HCT116 (cell line): ENCODE data around the gene HOXC6. TPM values are rescaled to one million over a fixed set of nuclear protein-coding genes. Genes with fewer than 3 reads are reported as not detected.
A peak's percentile ranks its signal among the peaks of the same experiment; 100 is the strongest.

Experiments used
- ATAC-seq: fragments of 200-7000 bp; cut with Tn5 transposase; 2 replicates; pipeline ENCODE4 v1.9.1; 2020; ENCODE audit warnings: mild to moderate bottlenecking, moderate library complexity
- BruUV-seq: library from RNA; stranded (reverse); fragments of 400-500 nt; replicated peaks from 2 replicates; lab custom pipeline; 2021; lab: Mats Ljungman, UMichigan
- CTCF ChIA-PET: fragments of 300-600 bp; sonication (Branson Sonifier 250); formaldehyde crosslinking; loops from one replicate; lab custom pipeline; 2021; ENCODE audit warnings: antibody characterized with exemption; lab: Charles Lee
- POLR2A ChIA-PET: fragments of 300-600, 350-600 bp; sonication (Branson Sonifier 250); formaldehyde crosslinking; loops from one replicate; lab custom pipeline; 2021; ENCODE audit warnings: antibody characterized with exemption; lab: Charles Lee
- RAD21 ChIA-PET, 2 experiments: fragments of 300-600 bp; sonication (Branson Sonifier 250); formaldehyde crosslinking; loops; one replicate each; lab custom pipeline; 2023; ENCODE audit warnings: low total read pairs in 2 of 2; ENCODE audit not compliant: uncharacterized antibody in 2 of 2, unreplicated experiment in 2 of 2, low non-redundant PET in 1 of 2; lab: Charles Lee
- DNase-seq: peaks from one replicate; pipeline ENCODE4 v3.0.0-alpha.2; 2010; ENCODE audit warnings: low read depth, low spot score
- H2AFZ ChIP-seq: fragments of 200-600 bp; shearing (Covaris generic), sonication (generic); 2 replicates; pipeline ENCODE4 v1.6.1; 2017; ENCODE audit warnings: low read depth, mixed run types, mixed read lengths, antibody characterized with exemption, low read length; ENCODE audit not compliant: poor library complexity, severe bottlenecking
- H3K27ac ChIP-seq: 2 replicates; pipeline ENCODE4 v1.5.1; 2012; ENCODE audit warnings: low read depth, low read length
- H3K27me3 ChIP-seq: fragments of 200-600 bp; sonication (generic); 2 replicates; pipeline ENCODE4 v1.6.1; 2016; ENCODE audit warnings: mixed run types, low read length, mixed read lengths; ENCODE audit not compliant: insufficient read depth
- H3K36me3 ChIP-seq, 2 experiments: fragments of 200-500 bp in 1 of 2; fragments of 200-600 bp in 1 of 2; sonication (Bioruptor generic) in 1 of 2; sonication (generic) in 1 of 2; 2 replicates each; pipeline versions ENCODE4 v1.5.1 to v1.6.1; 2014 to 2016; ENCODE audit warnings: low read length in 2 of 2, inconsistent platforms in 1 of 2, mixed read lengths in 1 of 2, mixed run types in 1 of 2; ENCODE audit not compliant: insufficient read depth in 2 of 2, control insufficient read depth in 1 of 2
- H3K4me1 ChIP-seq, 2 experiments: fragments of 200-600 bp in 1 of 2; sonication (generic) in 1 of 2; 2 replicates each; pipeline versions ENCODE4 v1.5.1 to v1.6.1; 2012 to 2017; ENCODE audit warnings: low read length in 2 of 2, inconsistent platforms in 1 of 2, mild to moderate bottlenecking in 1 of 2, mixed read lengths in 1 of 2, mixed run types in 1 of 2, moderate library complexity in 1 of 2; ENCODE audit not compliant: insufficient read depth in 2 of 2, control insufficient read depth in 1 of 2
- H3K4me2 ChIP-seq: fragments of 200-600 bp; sonication (generic); 2 replicates; pipeline ENCODE4 v1.6.1; 2017; ENCODE audit warnings: mixed run types, low read length, mixed read lengths
- H3K4me3 ChIP-seq, 2 experiments: fragments of 200-600 bp in 1 of 2; sonication (generic) in 1 of 2; replicated peaks in 1 of 2; 2 replicates each; pipeline ENCODE4 v1.5.1; 2011 to 2016; ENCODE audit warnings: low read length in 2 of 2, control low read depth in 1 of 2, low read depth in 1 of 2, mild to moderate bottlenecking in 1 of 2, mixed read lengths in 1 of 2, mixed run types in 1 of 2
- H3K79me2 ChIP-seq: fragments of 200-600 bp; sonication (generic); 2 replicates; pipeline ENCODE4 v1.6.1; 2017; ENCODE audit warnings: mild to moderate bottlenecking, mixed run types, low read length, moderate library complexity, mixed read lengths; ENCODE audit not compliant: insufficient read depth
- H3K9ac ChIP-seq: fragments of 200-600 bp; sonication (generic); 2 replicates; pipeline ENCODE4 v1.6.1; 2016; ENCODE audit warnings: low read length, mixed read lengths
- H3K9me2 ChIP-seq: fragments of 200-600 bp; sonication (generic), shearing (Covaris generic); 2 replicates; pipeline ENCODE4 v1.6.1; 2017; ENCODE audit warnings: mixed run types, mild to moderate bottlenecking, moderate library complexity; ENCODE audit not compliant: insufficient read depth
- H3K9me3 ChIP-seq, 2 experiments: fragments of 200-500 bp in 1 of 2; fragments of 200-600 bp in 1 of 2; sonication (Bioruptor generic) in 1 of 2; sonication (generic) in 1 of 2; 2 replicates each; pipeline ENCODE4 v1.6.1; 2014 to 2017; ENCODE audit warnings: low read length in 2 of 2, mixed read lengths in 2 of 2, inconsistent platforms in 1 of 2, low read depth in 1 of 2, mild to moderate bottlenecking in 1 of 2, mixed run types in 1 of 2, moderate library complexity in 1 of 2; ENCODE audit not compliant: control insufficient read depth in 1 of 2, insufficient read depth in 1 of 2
- H4K20me1 ChIP-seq: fragments of 200-600 bp; sonication (generic), shearing (Covaris generic); 2 replicates; pipeline ENCODE4 v1.6.1; 2017; ENCODE audit warnings: mixed run types, mild to moderate bottlenecking, moderate library complexity; ENCODE audit not compliant: insufficient read depth
- ATF3 ChIP-seq: IDR thresholded peaks from 2 replicates; pipeline ENCODE4 v1.6.1; 2012
- CBX3 ChIP-seq: IDR thresholded peaks from 2 replicates; pipeline ENCODE4 v1.6.1; 2012; ENCODE audit warnings: low read depth
- CEBPB ChIP-seq: IDR thresholded peaks from 2 replicates; pipeline ENCODE4 v1.6.1; 2012; ENCODE audit warnings: low read depth
- CTCF ChIP-seq, 3 experiments: fragments of 200-600 bp in 1 of 3; sonication (generic) in 1 of 3; IDR thresholded peaks in 2 of 3; conservative IDR thresholded peaks in 1 of 3; 2 replicates each; pipeline ENCODE4 v1.5.1; 2012 to 2017; ENCODE audit warnings: low read depth in 2 of 3, low read length in 2 of 3, antibody characterized with exemption in 1 of 3, borderline replicate concordance in 1 of 3, control low read depth in 1 of 3, mild to moderate bottlenecking in 1 of 3, mixed read lengths in 1 of 3, mixed run types in 1 of 3, moderate library complexity in 1 of 3; ENCODE audit not compliant: insufficient read depth in 1 of 3
- EGR1 ChIP-seq: IDR thresholded peaks from 2 replicates; pipeline ENCODE4 v1.6.1; 2012; ENCODE audit warnings: low read depth
- ELF1 ChIP-seq: IDR thresholded peaks from 2 replicates; pipeline ENCODE4 v1.6.1; 2012; ENCODE audit warnings: low read depth, borderline replicate concordance
- EZH2 ChIP-seq: fragments of 200-600 bp; sonication (generic); IDR thresholded peaks from 2 replicates; pipeline ENCODE4 v1.6.1; 2017; ENCODE audit warnings: antibody characterized with exemption, mixed run types
- EZH2phosphoT487 ChIP-seq: fragments of 200-600 bp; IDR thresholded peaks from 2 replicates; pipeline ENCODE4 v1.6.1; 2018; ENCODE audit warnings: antibody characterized with exemption, borderline replicate concordance
- FOSL1 ChIP-seq: IDR thresholded peaks from 2 replicates; pipeline ENCODE4 v1.6.1; 2012; ENCODE audit warnings: low read depth
- JUND ChIP-seq: IDR thresholded peaks from 2 replicates; pipeline ENCODE4 v1.6.1; 2012
- POLR2AphosphoS5 ChIP-seq: IDR thresholded peaks from 2 replicates; pipeline ENCODE4 v1.6.1; 2011; ENCODE audit warnings: mild to moderate bottlenecking, low read depth, low read length, moderate library complexity
- RAD21 ChIP-seq: IDR thresholded peaks from 2 replicates; pipeline ENCODE4 v1.6.1; 2012; ENCODE audit warnings: low read depth, mild to moderate bottlenecking
- REST ChIP-seq: IDR thresholded peaks from 2 replicates; pipeline ENCODE4 v1.6.1; 2012; ENCODE audit warnings: low read depth
- SIN3A ChIP-seq: IDR thresholded peaks from 2 replicates; pipeline ENCODE4 v1.6.1; 2012; ENCODE audit warnings: low read depth
- SP1 ChIP-seq: IDR thresholded peaks from 2 replicates; pipeline ENCODE4 v1.6.1; 2012; ENCODE audit warnings: low read depth
- SRF ChIP-seq: IDR thresholded peaks from 2 replicates; pipeline ENCODE4 v1.6.1; 2012; ENCODE audit warnings: low read depth
- TCF7L2 ChIP-seq: IDR thresholded peaks from 2 replicates; pipeline ENCODE4 v1.7.0; 2011; ENCODE audit warnings: borderline replicate concordance, inconsistent platforms; ENCODE audit not compliant: insufficient read depth, insufficient read length; ENCODE audit errors: extremely low read depth
- YY1 ChIP-seq: IDR thresholded peaks from 2 replicates; pipeline ENCODE4 v1.6.1; 2011; ENCODE audit warnings: low read length, low read depth, moderate library complexity, mild to moderate bottlenecking; ENCODE audit not compliant: insufficient replicate concordance; ENCODE audit errors: extremely low read depth
- ZFX ChIP-seq: fragments of 450-650 bp; IDR thresholded peaks from 2 replicates; pipeline ENCODE4 v1.6.1; 2017
- ZNF274 ChIP-seq: fragments of 200-500 bp; sonication (Bioruptor generic); IDR thresholded peaks from 2 replicates; pipeline ENCODE4 v1.6.1; 2014; ENCODE audit warnings: mild to moderate bottlenecking, low read depth, low read length, inconsistent platforms
- intact Hi-C: fragments of 100-400 bp; cut with micrococcal nuclease; formaldehyde crosslinking; loops from 2 replicates; pipeline ENCODE4 v1.10.0; 2022
- total RNA-seq: library from RNA; stranded (reverse); gene quantifications from one replicate; pipeline ENCODE4 v1.2.1, GENCODE V29; 2021; ENCODE audit not compliant: unreplicated experiment
- TF ChIP-seq, protein P1 (sequence below): IDR thresholded peaks from 2 replicates; pipeline ENCODE4 v1.6.1; 2012

The HOXC6 gene
- total RNA-seq, 1 experiment from 2014 or later, result 3.1 TPM

DNA sequence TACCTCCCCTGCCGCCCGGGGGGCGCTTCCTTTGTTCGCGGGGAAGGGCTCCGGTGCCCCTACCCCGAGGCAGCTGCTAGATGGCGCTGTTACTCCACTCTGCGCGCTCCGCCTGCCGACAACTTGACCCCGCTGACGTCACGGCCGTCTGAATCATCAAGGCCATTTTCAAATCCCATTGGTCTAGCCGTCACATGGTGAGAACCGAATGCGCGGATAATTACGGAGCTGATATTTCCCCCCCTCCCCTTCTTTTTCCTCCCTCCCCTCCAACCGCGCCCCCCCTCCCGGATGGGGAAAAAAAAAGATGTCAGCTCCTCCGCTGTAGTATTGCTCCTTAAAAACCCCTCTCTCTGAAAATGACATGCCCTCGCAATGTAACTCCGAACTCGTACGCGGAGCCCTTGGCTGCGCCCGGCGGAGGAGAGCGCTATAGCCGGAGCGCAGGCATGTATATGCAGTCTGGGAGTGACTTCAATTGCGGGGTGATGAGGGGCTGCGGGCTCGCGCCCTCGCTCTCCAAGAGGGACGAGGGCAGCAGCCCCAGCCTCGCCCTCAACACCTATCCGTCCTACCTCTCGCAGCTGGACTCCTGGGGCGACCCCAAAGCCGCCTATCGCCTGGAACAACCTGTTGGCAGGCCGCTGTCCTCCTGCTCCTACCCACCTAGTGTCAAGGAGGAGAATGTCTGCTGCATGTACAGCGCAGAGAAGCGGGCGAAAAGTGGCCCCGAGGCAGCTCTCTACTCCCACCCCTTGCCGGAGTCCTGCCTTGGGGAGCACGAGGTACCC is 43.1 kb upstream of the HOXC6 start, which contains the start of gene HOXC10:
Gene HOXC10, plus strand, starts transcription at position 246 of the 791 bp plus-strand sequence. Its CDS starts 114 bp downstream, at position 360.
- Histone ChIP-seq H3K9ac (peak within 1 kb of the TSS; percentile 15; the same call in 1 of the 2 replicates), H3K4me3 (peak within 1 kb of the TSS in 1 of 2 experiments; percentile 30; a peak in 2 of 4 replicates), H3K4me2 (peak within 1 kb of the TSS; percentile 57), H3K4me1 (peaks cover 4 to 17% of the 10 kb centered on the region in 2 experiments), H3K9me2 (no peaks in the 10 kb centered on the region), H2AFZ (peak within 1 kb of the TSS; percentile 77), H4K20me1 (no peaks in the 10 kb centered on the region), H3K27me3 (no peaks in the 10 kb centered on the region), H3K79me2 (no peaks in the 10 kb centered on the region), H3K27ac (no peak within 1 kb of the TSS), H3K36me3 (no peaks in the 10 kb centered on the region), H3K9me3 (no peaks in the 10 kb centered on the region)
- intact Hi-C loops, result loop anchor here (2.0 to 5.0 kb wide), 3 partner anchors 216 to 230 kb away; no protein-coding TSS in a partner anchor
- TSS peak; percentile 62 for BruUV-seq
- peak; percentile 93 for DNase-seq
- RAD21 ChIA-PET, result interaction anchor here (0.5 to 1.0 kb wide), 9 partner anchors 154 to 406 kb away, joined by 3 to 8 read pairs (median 4); no protein-coding TSS in a partner anchor
- POLR2A ChIA-PET, result interaction anchor here (0.6 to 1.3 kb wide), 4 partner anchors 10 to 252 kb away, joined by 3 read pairs; partner anchors contain the start of gene HOXC9
- ATAC-seq, result peak; percentile 87
- CTCF ChIA-PET, result interaction anchor here (0.6 to 5.7 kb wide), 32 partner anchors 8 to 394 kb away, joined by 3 to 35 read pairs (median 5); partner anchors contain the start of genes HOXC12, HOXC5, HOXC9 and SMUG1
- TF ChIP-seq REST (no peak), CBX3 (no peak), CTCF (IDR thresholded peaks at IDR 0.05 in 2 of 3, conservative IDR thresholded peaks at IDR 0.05 in 1 of 3; ENCODE audit: borderline replicate concordance in 1 of 3, insufficient read depth in 1 of 3, low read depth in 2 of 3, low read length in 2 of 3) (peak; percentile 76 to 86 (median 82)), EZH2 (no peak), RAD21 (peak; percentile 87), ATF3 (no peak), SRF (no peak), SP1 (no peak), ZFX (no peak), EZH2phosphoT487 (no peak), EGR1 (no peak), ELF1 (no peak), TCF7L2 (no peak), POLR2AphosphoS5 (0 out of 2 replicates have a peak, but pooled peaks have one; percentile 39), YY1 (peak; percentile 42), CEBPB (no peak), FOSL1 (no peak), ZNF274 (no peak), SIN3A (no peak), JUND (no peak)
- TF ChIP-seq, protein P1, sequence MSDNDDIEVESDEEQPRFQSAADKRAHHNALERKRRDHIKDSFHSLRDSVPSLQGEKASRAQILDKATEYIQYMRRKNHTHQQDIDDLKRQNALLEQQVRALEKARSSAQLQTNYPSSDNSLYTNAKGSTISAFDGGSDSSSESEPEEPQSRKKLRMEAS, result no peak
